HG03571 (cell line): ENCODE results near the gene SEPSECS.

Source experiments
- ATAC-seq: cut with Tn5 transposase; IDR thresholded peaks from one replicate; pipeline ENCODE4 v1.9.1; 2021; ENCODE audit not compliant: unreplicated experiment

SEPSECS gene

GRCh38 chr4:25110527-25111329 lies 49.5 kb downstream of the SEPSECS start:
- no peak for ATAC-seq

- ATAC-seq: no peak
These were observed 50.7 kb downstream of the SEPSECS start for GRCh38 chr4:25109511-25109910.

GRCh38 chr4:25108556-25108955 lies 51.7 kb downstream of the SEPSECS start:
- no peak for ATAC-seq

GRCh38 chr4:25107827-25108516 lies 52.3 kb downstream of the SEPSECS start:
- ATAC-seq: no peak

- no peak for ATAC-seq
These were observed 53.7 kb downstream of the SEPSECS start for GRCh38 chr4:25106363-25107151.

GRCh38 chr4:25104591-25104990 lies 55.7 kb downstream of the SEPSECS start:
- no peak for ATAC-seq

GRCh38 chr4:25103418-25103817 lies 56.8 kb downstream of the SEPSECS start:
- no peak for ATAC-seq

- no peak for ATAC-seq
These were observed 58.4 kb downstream of the SEPSECS start for GRCh38 chr4:25101836-25102235.

- ATAC-seq: no peak
These were observed 59.5 kb downstream of the SEPSECS start for GRCh38 chr4:25100710-25101109.

- ATAC-seq: no peak
These were observed 60.2 kb downstream of the SEPSECS start for GRCh38 chr4:25100021-25100555.

GRCh38 chr4:25098964-25099891 lies 61.0 kb downstream of the SEPSECS start:
- ATAC-seq: no peak

GRCh38 chr4:25096981-25097443 lies 63.2 kb downstream of the SEPSECS start:
- no peak for ATAC-seq

- no peak for ATAC-seq
These were observed 63.8 kb downstream of the SEPSECS start for GRCh38 chr4:25096251-25096980.

- ATAC-seq: no peak
These were observed 64.4 kb downstream of the SEPSECS start for GRCh38 chr4:25095837-25096236.

GRCh38 chr4:25092139-25092538 lies 68.1 kb downstream of the SEPSECS start:
- no peak for ATAC-seq

- ATAC-seq: no peak
These were observed 69.7 kb downstream of the SEPSECS start for GRCh38 chr4:25090516-25090915.

GRCh38 chr4:25089051-25089763 lies 71.0 kb downstream of the SEPSECS start:
- ATAC-seq: no peak

- ATAC-seq: no peak
These were observed 71.9 kb downstream of the SEPSECS start for GRCh38 chr4:25088093-25088952.
